H1 (cell line): ENCODE data around the gene BIVM. TPM values are rescaled to one million over a fixed set of nuclear protein-coding genes. Genes with fewer than 3 reads are reported as not detected.

Experiments used
- CTCF ChIA-PET: fragments of 300-600 bp; sonication (Branson Sonifier 250); formaldehyde crosslinking; loops from one replicate; lab custom pipeline; 2021; ENCODE audit not compliant: partially characterized antibody; lab: Charles Lee
- POLR2A ChIA-PET: fragments of 300-600 bp; sonication (Branson Sonifier 250); formaldehyde crosslinking; loops from one replicate; lab custom pipeline; 2021; ENCODE audit warnings: inconsistent platforms; ENCODE audit not compliant: partially characterized antibody; lab: Charles Lee
- DNase-seq, 2 experiments: peaks; one replicate each; pipeline versions ENCODE4 v3.0.0 to v3.0.0-alpha.2; 2010 to 2022; ENCODE audit warnings: low spot score in 2 of 2, low read depth in 1 of 2, mixed read lengths in 1 of 2
- FAIRE-seq: peaks from 2 replicates; lab custom pipeline; 2011; peaks lifted over from hg19 to GRCh38; lab: Jason Lieb, UNC
- H2AFZ ChIP-seq: 2 replicates; pipeline ENCODE4 v1.8.1; 2012; ENCODE audit warnings: low read length, inconsistent platforms
- H2AK5ac ChIP-seq: 2 replicates; pipeline ENCODE4 v1.6.1; 2013; ENCODE audit warnings: low read depth, low read length
- H2BK120ac ChIP-seq: replicated peaks from 2 replicates; pipeline ENCODE3; 2013; ENCODE audit warnings: low read depth, low read length, inconsistent platforms
- H2BK12ac ChIP-seq: 2 replicates; pipeline ENCODE4 v1.6.1; 2013; ENCODE audit warnings: low read depth, low read length
- H2BK15ac ChIP-seq: 2 replicates; pipeline ENCODE4 v1.6.1; 2013; ENCODE audit warnings: low read length
- H2BK20ac ChIP-seq: 2 replicates; pipeline ENCODE4 v1.6.1; 2013; ENCODE audit warnings: low read length
- H2BK5ac ChIP-seq: 2 replicates; pipeline ENCODE4 v1.6.1; 2013; ENCODE audit warnings: low read depth, low read length
- H3K14ac ChIP-seq: 2 replicates; pipeline ENCODE4 v1.6.1; 2013; ENCODE audit warnings: inconsistent platforms; ENCODE audit not compliant: insufficient read length
- H3K18ac ChIP-seq: 2 replicates; pipeline ENCODE4 v1.6.1; 2013; ENCODE audit warnings: low read length; ENCODE audit errors: extremely low read depth
- H3K23ac ChIP-seq: 2 replicates; pipeline ENCODE4 v1.6.1; 2013; ENCODE audit warnings: inconsistent platforms; ENCODE audit not compliant: insufficient read length
- H3K23me2 ChIP-seq: 2 replicates; pipeline ENCODE4 v1.6.1; 2013; ENCODE audit warnings: low read depth, low read length
- H3K27ac ChIP-seq: 2 replicates; pipeline ENCODE4 v1.6.1; 2011; ENCODE audit warnings: low read depth, low read length, inconsistent platforms
- H3K27me3 ChIP-seq, 4 experiments: replicated peaks in 1 of 4; 1 replicate in 1 of 4; 2 replicates in 3 of 4; pipeline versions ENCODE4 v1.6.1 to v1.8.1; 2011 to 2013; ENCODE audit warnings: low read length in 3 of 4, mild to moderate bottlenecking in 3 of 4, inconsistent platforms in 2 of 4, mixed read lengths in 2 of 4, moderate library complexity in 1 of 4; ENCODE audit not compliant: control insufficient read depth in 3 of 4, insufficient read depth in 3 of 4; ENCODE audit errors: extremely low read depth in 1 of 4
- H3K36me3 ChIP-seq, 4 experiments: 2 replicates each; pipeline versions ENCODE4 v1.6.1 to v1.8.1; 2011 to 2013; ENCODE audit warnings: mild to moderate bottlenecking in 4 of 4, low read length in 3 of 4, moderate library complexity in 2 of 4, control low read depth in 1 of 4, inconsistent platforms in 1 of 4; ENCODE audit not compliant: insufficient read depth in 4 of 4, control insufficient read depth in 2 of 4
- H3K4ac ChIP-seq: replicated peaks from 2 replicates; pipeline ENCODE3; 2013; ENCODE audit warnings: low read length, low read depth, mixed read lengths, inconsistent platforms; ENCODE audit not compliant: insufficient read length
- H3K4me1 ChIP-seq, 4 experiments: replicated peaks in 1 of 4; 1 replicate in 1 of 4; 2 replicates in 3 of 4; pipeline versions ENCODE4 v1.6.1 to v1.8.1; 2011 to 2013; ENCODE audit warnings: low read length in 3 of 4, inconsistent platforms in 2 of 4, mixed read lengths in 1 of 4; ENCODE audit not compliant: insufficient read depth in 4 of 4, control insufficient read depth in 3 of 4
- H3K4me2 ChIP-seq, 2 experiments: 2 replicates each; pipeline versions ENCODE4 v1.6.1 to v1.8.1; 2011 to 2013; ENCODE audit warnings: low read depth in 2 of 2, low read length in 2 of 2, control low read depth in 1 of 2, inconsistent platforms in 1 of 2, mild to moderate bottlenecking in 1 of 2; ENCODE audit not compliant: insufficient read depth in 1 of 2
- H3K4me3 ChIP-seq, 4 experiments: fragments of 200-600, 300-600 bp in 1 of 4; sonication (generic), shearing (Covaris generic), sonication (Bioruptor Twin) in 1 of 4; 2 replicates each; pipeline versions ENCODE4 v1.5.1 to v1.8.1; 2011 to 2016; ENCODE audit warnings: low read length in 4 of 4, low read depth in 3 of 4, control low read depth in 2 of 4, inconsistent platforms in 2 of 4, mild to moderate bottlenecking in 2 of 4, mixed read lengths in 1 of 4, moderate library complexity in 1 of 4; ENCODE audit not compliant: insufficient read depth in 2 of 4; ENCODE audit errors: extremely low read depth in 1 of 4
- H3K56ac ChIP-seq: replicated peaks from 2 replicates; pipeline ENCODE3; 2013; ENCODE audit warnings: low read depth, mild to moderate bottlenecking, mixed read lengths, low read length, inconsistent platforms; ENCODE audit not compliant: insufficient read length
- H3K79me1 ChIP-seq: 2 replicates; pipeline ENCODE4 v1.6.1; 2013; ENCODE audit warnings: low read depth, low read length, control low read depth
- H3K79me2 ChIP-seq, 2 experiments: 2 replicates each; pipeline versions ENCODE4 v1.6.1 to v1.8.1; 2012 to 2013; ENCODE audit warnings: low read length in 2 of 2, mild to moderate bottlenecking in 2 of 2, inconsistent platforms in 1 of 2; ENCODE audit not compliant: insufficient read depth in 2 of 2, control insufficient read depth in 1 of 2
- H3K9ac ChIP-seq, 4 experiments: replicated peaks in 1 of 4; 1 replicate in 1 of 4; 2 replicates in 3 of 4; pipeline versions ENCODE4 v1.6.1 to v1.8.1; 2011 to 2013; ENCODE audit warnings: low read depth in 3 of 4, low read length in 3 of 4, control low read depth in 2 of 4, mild to moderate bottlenecking in 2 of 4, moderate library complexity in 2 of 4, inconsistent platforms in 1 of 4; ENCODE audit errors: extremely low read depth in 1 of 4
- H3K9me3 ChIP-seq, 2 experiments: 2 replicates each; pipeline versions ENCODE4 v1.6.1 to v1.8.1; 2012 to 2013; ENCODE audit warnings: mild to moderate bottlenecking in 2 of 2, moderate library complexity in 2 of 2, control low read depth in 1 of 2, inconsistent platforms in 1 of 2, low read depth in 1 of 2, low read length in 1 of 2, mixed read lengths in 1 of 2; ENCODE audit not compliant: insufficient read depth in 2 of 2
- H4K20me1 ChIP-seq, 2 experiments: replicated peaks in 1 of 2; 2 replicates each; pipeline versions ENCODE3 to v1.8.1; 2011 to 2013; ENCODE audit warnings: inconsistent platforms in 2 of 2, low read length in 2 of 2, mild to moderate bottlenecking in 1 of 2; ENCODE audit not compliant: insufficient read depth in 2 of 2, control insufficient read depth in 1 of 2
- H4K5ac ChIP-seq: 2 replicates; pipeline ENCODE4 v1.6.1; 2013; ENCODE audit warnings: low read length, low read depth, mixed read lengths, inconsistent platforms; ENCODE audit not compliant: insufficient read length
- H4K8ac ChIP-seq: 2 replicates; pipeline ENCODE4 v1.8.0; 2013; ENCODE audit warnings: mild to moderate bottlenecking, moderate library complexity, low read length, inconsistent platforms; ENCODE audit not compliant: insufficient read depth; ENCODE audit errors: extremely low read depth
- H4K91ac ChIP-seq: replicated peaks from 2 replicates; pipeline ENCODE3; 2013; ENCODE audit warnings: low read length, mixed read lengths, inconsistent platforms; ENCODE audit not compliant: insufficient read length
- CREB1 ChIP-seq: IDR thresholded peaks from 2 replicates; pipeline ENCODE4 v1.6.1; 2012; ENCODE audit warnings: inconsistent platforms
- CTCF ChIP-seq, 3 experiments: IDR thresholded peaks; 1 replicate in 2 of 3; 2 replicates in 1 of 3; pipeline versions ENCODE4 v1.5.1 to v1.6.1; 2011; ENCODE audit warnings: low read length in 3 of 3, mild to moderate bottlenecking in 3 of 3, inconsistent platforms in 2 of 3, low read depth in 1 of 3, moderate library complexity in 1 of 3; ENCODE audit not compliant: insufficient read depth in 1 of 3; ENCODE audit errors: control extremely low read depth in 1 of 3
- EGR1 ChIP-seq: IDR thresholded peaks from 2 replicates; pipeline ENCODE4 v1.6.1; 2011; ENCODE audit warnings: low read depth, low read length, borderline replicate concordance
- RAD21 ChIP-seq, 2 experiments: IDR thresholded peaks in 1 of 2; conservative IDR thresholded peaks in 1 of 2; 2 replicates each; pipeline ENCODE4 v1.6.1; 2011; ENCODE audit warnings: low read depth in 2 of 2, low read length in 2 of 2, improper control_type of control experiment in 1 of 2, inconsistent platforms in 1 of 2, mild to moderate bottlenecking in 1 of 2, moderate library complexity in 1 of 2
- WGBS, 2 experiments: shearing (Covaris generic) in 1 of 2; methylation state at CpG; one replicate each; pipeline versions ENCODE4 v1.1.6 to v1.1.7; 2013 to 2015; ENCODE audit warnings: low lambda C conversion rate in 2 of 2, mixed read lengths in 2 of 2, inconsistent platforms in 1 of 2, low coverage in 1 of 2, missing lambda C conversion rate in 1 of 2; ENCODE audit not compliant: insufficient replicate concordance in 2 of 2, insufficient coverage in 1 of 2, insufficient read length in 1 of 2; ENCODE audit errors: extremely low coverage in 1 of 2, missing lambda C conversion rate in 1 of 2; 5-methylcytosine and 5-hydroxymethylcytosine counted together
- polyA plus RNA-seq, 7 experiments: library from polyadenylated mRNA; depleted of rRNA in 3 of 7; stranded (reverse) in 5 of 7; unstranded in 2 of 7; fragments of >200 nt in 5 of 7; fragments of 200-250 nt in 2 of 7; gene quantifications; 1 replicate in 5 of 7; 2 replicates in 1 of 7; 4 replicates in 1 of 7; pipeline versions ENCODE4 v1.2.1 to v1.2.3, GENCODE V29; 2011 to 2013; ENCODE audit warnings: missing spikeins in 2 of 7, mixed read lengths in 2 of 7
- total RNA-seq: library from RNA; stranded (reverse); fragmentation: NEBNext Ultra II Directional; extraction: Animal tissue kit (Norgen Biotek cat#: 25700); gene quantifications from 2 replicates; pipeline ENCODE4 v1.2.1, GENCODE V29; 2021

Gene BIVM
- total and polyA plus RNA-seq, 2 of the 8 experiments (the other 6 are each of a cell fraction or from before 2014, with no cell fraction given) = 1.8 to 5.5 TPM

GRCh38 chr13:102847272-102848234 is 48.6 kb downstream of the BIVM start:
- H4K5ac ChIP-seq = no peak overlapping the region
- no peak overlapping the region for H2BK12ac ChIP-seq
- no peak overlapping the region for H3K56ac ChIP-seq
- peaks cover 7% of the 10 kb centered on the region; the same call in 1 of the 2 replicates for H3K23me2 ChIP-seq
- peaks cover 0 to 2% (median 0%) of the 10 kb centered on the region in 4 experiments; a peak in 1 of 7 replicates for H3K4me1 ChIP-seq
- H2AK5ac ChIP-seq = no peak overlapping the region
- no peak overlapping the region for H4K91ac ChIP-seq
- H3K9me3 ChIP-seq = no peaks in the 10 kb centered on the region
- ChIA-PET POLR2A (no interaction called here), CTCF (interaction anchor here (0.6 to 2.4 kb wide), 14 partner anchors 18 to 274 kb away, joined by 3 to 17 read pairs (median 4); no protein-coding TSS in a partner anchor)
- H3K27me3 ChIP-seq = no peaks in the 10 kb centered on the region
- DNase-seq (no peak), FAIRE-seq (peak; percentile 32)
- H3K36me3 ChIP-seq = no peaks in the 10 kb centered on the region
- H3K4me3 ChIP-seq = peak overlapping the region; percentile 64 to 95 (median 90); a peak in 7 of 8 replicates
- 35% methylated on average over 12 of the region's 12 CpGs; no CpG with 5 or more reads in 1 of the 2 experiments for WGBS, 2 experiments
- H4K20me1 ChIP-seq = no peaks in the 10 kb centered on the region
- H3K9ac ChIP-seq = no peak overlapping the region
- H3K27ac ChIP-seq = no peak overlapping the region
- H3K14ac ChIP-seq = no peak overlapping the region
- no peak overlapping the region for H2BK20ac ChIP-seq
- no peak overlapping the region; the same call in 1 of the 2 replicates for H4K8ac ChIP-seq
- TF ChIP-seq CTCF (IDR thresholded peaks at IDR 0.05; ENCODE audit: control extremely low read depth in 1 of 3, insufficient read depth in 1 of 3, low read depth in 1 of 3, low read length in 3 of 3) = peak in 2 of 3 experiments; percentile 48 to 53; a peak in 2 of 4 replicates
- TF ChIP-seq CREB1 = no peak
- TF ChIP-seq RAD21 (IDR thresholded peaks at IDR 0.05 in 1 of 2, conservative IDR thresholded peaks at IDR 0.05 in 1 of 2; ENCODE audit: low read depth in 2 of 2, low read length in 2 of 2) = peak; percentile 71 to 76
- TF ChIP-seq EGR1 = peak; percentile 61
- H3K79me1 ChIP-seq = 0 out of 2 replicates have a peak, but pooled peaks cover 2% of the 10 kb centered on the region
- H2BK120ac ChIP-seq = no peak overlapping the region
- H3K4ac ChIP-seq = no peak overlapping the region
- no peak overlapping the region for H2AFZ ChIP-seq
- H3K79me2 ChIP-seq = 0 out of 4 replicates have a peak, but pooled peaks cover 0 to 5% of the 10 kb centered on the region in 2 experiments
- no peak overlapping the region for H2BK5ac ChIP-seq
- H2BK15ac ChIP-seq = no peak overlapping the region
- no peak overlapping the region for H3K23ac ChIP-seq
- no peak overlapping the region for H3K18ac ChIP-seq
- H3K4me2 ChIP-seq = peak overlapping the region; percentile 82 to 92
